WERI-Rb-1 (cell line): Measurements from ENCODE around the gene CD27.

Source experiments
- DNase-seq: peaks from one replicate; pipeline ENCODE4 v3.0.0-alpha.2; 2020
- H3K27ac ChIP-seq: fragments of 250-450 bp; sonication (Bioruptor Pico); 2 replicates; pipeline ENCODE4 v1.5.1; 2020; ENCODE audit warnings: mild to moderate bottlenecking, moderate library complexity
- H3K27me3 ChIP-seq: fragments of 250-450 bp; sonication (Bioruptor Pico); 2 replicates; pipeline ENCODE4 v1.5.1; 2021; ENCODE audit warnings: mild to moderate bottlenecking, low read depth, moderate library complexity; ENCODE audit not compliant: insufficient read depth, severe bottlenecking
- H3K36me3 ChIP-seq: fragments of 250-450 bp; sonication (Bioruptor Pico); 2 replicates; pipeline ENCODE4 v1.5.1; 2020; ENCODE audit warnings: mild to moderate bottlenecking, moderate library complexity
- H3K4me3 ChIP-seq: 2 replicates; pipeline ENCODE4 v1.5.1; 2011; ENCODE audit warnings: low read depth, mild to moderate bottlenecking, control low read depth, low read length
- H3K9me3 ChIP-seq: fragments of 250-450 bp; sonication (Bioruptor Pico); 2 replicates; pipeline ENCODE4 v1.5.1; 2021; ENCODE audit warnings: mild to moderate bottlenecking, moderate library complexity; ENCODE audit not compliant: severe bottlenecking
- CTCF ChIP-seq: IDR thresholded peaks from 2 replicates; pipeline ENCODE4 v1.5.1; 2011; ENCODE audit warnings: low read depth, mild to moderate bottlenecking, control low read depth, inconsistent platforms, low read length

CD27 gene

GRCh38 chr12:6468283-6468575 is 23.5 kb downstream of the CD27 start:
- Histone ChIP-seq H3K27ac (no peak overlapping the region), H3K4me3 (no peak overlapping the region), H3K36me3 (peaks cover 23% of the 10 kb centered on the region), H3K27me3 (no peaks in the 10 kb centered on the region), H3K9me3 (no peaks in the 10 kb centered on the region)
- DNase-seq: no peak
- no peak for TF ChIP-seq CTCF

- H3K27ac ChIP-seq: no peak overlapping the region
- TF ChIP-seq CTCF: no peak
- H3K27me3 ChIP-seq: no peaks in the 10 kb centered on the region
- H3K9me3 ChIP-seq: no peaks in the 10 kb centered on the region
- peaks cover 20% of the 10 kb centered on the region for H3K36me3 ChIP-seq
- H3K4me3 ChIP-seq: no peak overlapping the region
- DNase-seq: no peak
Observed at GRCh38 chr12:6469092-6469491, 24.3 kb downstream of the CD27 start.

- H3K4me3 ChIP-seq: peak overlapping the region; percentile 81
- H3K27me3 ChIP-seq: no peaks in the 10 kb centered on the region
- peak overlapping the region; percentile 78 for H3K27ac ChIP-seq
- H3K9me3 ChIP-seq: no peaks in the 10 kb centered on the region
- H3K36me3 ChIP-seq: peaks cover 13% of the 10 kb centered on the region
- TF ChIP-seq CTCF: no peak
- DNase-seq: no peak
Observed at GRCh38 chr12:6469609-6470374, 25.0 kb downstream of the CD27 start.

- Histone ChIP-seq H3K9me3 (no peaks in the 10 kb centered on the region), H3K36me3 (peaks cover 8% of the 10 kb centered on the region), H3K27me3 (no peaks in the 10 kb centered on the region), H3K27ac (peak within 1 kb of the TSS; percentile 78), H3K4me3 (peak within 1 kb of the TSS; percentile 81)
- peak; percentile 99 for DNase-seq
- TF ChIP-seq CTCF: no peak
Observed at GRCh38 chr12:6470375-6471163, 25.8 kb downstream of the CD27 start, which contains the start of gene VAMP1. TSS of gene VAMP1 (minus strand) at chr12:6470677. CDS start at chr12:6470531, 146 bp downstream.

- H3K27me3 ChIP-seq: no peaks in the 10 kb centered on the region
- no peak for DNase-seq
- no peak for TF ChIP-seq CTCF
- no peaks in the 10 kb centered on the region for H3K9me3 ChIP-seq
- H3K27ac ChIP-seq: no peak overlapping the region
- H3K36me3 ChIP-seq: no peaks in the 10 kb centered on the region; the same call in 1 of the 2 replicates
- H3K4me3 ChIP-seq: no peak overlapping the region
Observed at GRCh38 chr12:6471989-6472360, 27.2 kb downstream of the CD27 start.
